Fibroblast of upper back skin (primary cell): ENCODE results near the gene RAD21L1.
A peak's percentile ranks its signal among the peaks of the same experiment; 100 is the strongest.
"Not testable (repeated sequence)": the region's sequence is repeated elsewhere in the genome, so short reads cannot be mapped to it uniquely, and the experiment has no call there.

Experiments used
- DNase-seq: peaks from one replicate; pipeline ENCODE4 v3.0.0-alpha.2; 2013

Gene RAD21L1

DNA sequence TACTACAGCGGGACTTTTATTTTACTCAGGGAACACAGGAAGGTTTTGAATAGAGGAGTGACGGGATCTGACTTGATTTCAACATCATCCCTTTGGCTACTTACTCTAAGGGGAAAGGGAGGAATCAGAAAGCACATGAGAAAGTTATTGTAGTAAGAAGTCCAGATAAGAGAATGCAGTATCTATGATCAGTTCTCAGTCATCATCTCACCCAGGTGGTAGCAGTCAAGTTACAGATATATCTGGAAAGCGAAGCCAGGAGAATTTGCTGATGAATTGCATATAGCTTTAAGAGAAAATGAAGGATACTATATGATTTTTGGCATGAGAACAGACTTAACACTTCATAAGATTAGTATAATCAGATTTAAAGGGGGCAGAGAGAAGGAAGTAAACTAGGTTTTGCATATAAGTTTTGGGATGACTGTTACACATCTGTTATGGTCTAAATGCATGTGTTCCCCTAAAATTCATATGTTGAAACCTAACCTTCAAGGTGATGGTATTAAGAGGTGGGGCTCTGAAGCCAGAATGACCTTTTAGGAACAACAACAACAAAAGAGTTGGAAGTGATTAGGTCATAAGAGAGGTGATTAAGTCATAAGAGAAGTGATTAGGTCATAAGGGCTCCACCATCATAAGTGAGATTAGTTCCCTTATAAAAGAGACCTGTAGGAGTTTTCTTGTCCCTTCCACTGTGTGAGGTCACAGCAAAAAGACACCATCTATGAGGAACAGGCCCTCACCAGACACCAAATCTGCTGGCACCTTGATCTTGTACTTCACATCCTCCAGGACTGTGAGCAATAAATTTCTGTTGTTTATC lies 6.7 kb downstream of the RAD21L1 start:
- DNase-seq: no peak

DNA sequence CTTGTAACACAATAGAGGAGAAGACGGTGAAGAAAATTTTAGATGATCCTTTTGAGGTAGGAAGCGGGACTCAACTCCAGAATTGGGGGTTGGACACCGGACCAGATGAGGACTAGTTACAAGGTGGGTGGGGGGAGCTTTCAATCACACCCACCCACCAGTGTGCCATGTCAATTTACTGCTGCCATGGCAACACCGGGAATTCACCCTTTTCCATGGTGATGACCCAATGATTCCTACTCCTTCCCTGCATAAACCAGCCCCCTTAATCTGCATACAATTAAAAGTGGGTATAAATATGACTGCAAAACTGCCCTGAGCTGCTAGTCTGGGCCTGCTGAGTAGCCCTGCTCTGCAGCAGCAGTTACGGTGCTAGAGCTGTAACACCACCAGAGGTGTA lies 14.7 kb downstream of the RAD21L1 start:
- DNase-seq: no peak

DNA sequence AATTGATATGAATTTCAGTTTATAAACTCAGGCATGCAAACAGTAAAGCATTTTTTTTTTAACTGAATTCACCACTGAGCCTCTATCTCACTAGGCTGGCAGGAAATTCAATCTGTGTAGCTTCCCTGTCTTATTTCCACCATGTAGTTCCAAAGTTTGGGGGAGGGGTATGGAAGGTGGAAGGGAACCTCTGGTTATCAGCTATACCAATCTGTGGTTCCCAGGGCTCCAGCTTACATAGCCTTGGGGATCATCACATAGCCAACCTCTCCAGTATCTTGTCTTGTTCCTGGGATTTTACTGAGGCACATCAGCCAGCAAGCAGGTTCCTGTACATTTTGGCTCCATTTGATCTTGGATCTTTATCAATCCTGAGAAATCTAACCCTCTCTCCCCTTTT lies 15.6 kb downstream of the RAD21L1 start:
- DNase-seq: no peak

DNA sequence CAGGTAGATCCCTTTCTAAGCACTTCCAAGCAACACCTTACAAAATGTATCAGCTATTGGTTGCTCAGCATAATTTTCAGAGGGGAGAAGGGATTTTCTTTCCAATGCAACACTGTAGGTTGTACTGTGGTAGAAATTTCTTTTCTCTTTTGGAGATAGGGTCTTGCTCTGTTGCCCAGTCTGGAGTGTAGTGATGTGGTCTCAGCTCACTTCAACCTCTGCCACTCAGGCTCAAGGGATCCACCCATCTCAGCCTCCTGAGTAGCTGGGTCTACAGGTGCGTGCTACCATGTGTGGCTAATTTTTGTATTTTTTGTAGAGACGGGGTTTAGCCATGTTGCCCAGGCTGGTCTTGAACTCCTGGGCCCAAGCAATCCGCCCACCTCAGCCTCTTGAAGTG lies 16.3 kb downstream of the RAD21L1 start:
- no peak for DNase-seq

DNA sequence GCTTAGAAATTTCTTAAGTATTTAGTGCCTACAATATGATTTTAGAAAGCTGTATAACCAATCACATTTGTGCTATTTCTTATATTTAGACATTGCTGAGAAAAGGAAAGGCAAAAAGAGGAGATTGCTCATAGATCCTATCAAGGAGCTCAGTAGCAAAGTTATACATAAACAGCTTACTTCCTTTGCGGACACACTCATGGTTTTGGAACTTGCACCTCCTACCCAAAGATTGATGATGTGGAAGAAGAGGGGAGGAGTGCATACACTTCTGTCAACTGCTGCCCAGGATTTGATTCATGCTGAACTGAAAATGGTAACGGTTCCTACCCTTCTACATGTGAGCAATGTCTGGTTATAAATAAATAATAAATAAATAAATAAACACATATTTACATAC lies 16.7 kb downstream of the RAD21L1 start:
- peak; percentile 85 for DNase-seq

DNA sequence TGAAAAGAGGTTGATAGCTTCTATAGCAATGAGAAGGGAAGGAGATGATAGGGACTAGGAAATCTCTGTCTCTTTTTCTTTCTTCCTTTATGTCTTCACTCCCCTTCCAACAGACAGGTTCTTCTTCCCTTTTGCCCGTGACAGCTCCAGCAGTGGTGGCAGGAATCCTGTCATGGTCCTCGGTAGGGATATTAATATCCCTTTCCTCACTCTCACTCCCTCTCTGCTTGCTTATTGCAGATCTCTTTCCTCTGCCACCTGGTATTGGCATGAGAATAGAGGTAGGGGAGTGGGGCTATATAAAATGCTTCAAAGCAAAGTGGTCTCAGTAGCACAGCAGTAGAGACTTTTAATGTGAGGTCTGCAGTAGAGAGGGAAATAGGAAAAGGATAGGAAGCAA lies 19.7 kb downstream of the RAD21L1 start:
- DNase-seq: no peak

DNA sequence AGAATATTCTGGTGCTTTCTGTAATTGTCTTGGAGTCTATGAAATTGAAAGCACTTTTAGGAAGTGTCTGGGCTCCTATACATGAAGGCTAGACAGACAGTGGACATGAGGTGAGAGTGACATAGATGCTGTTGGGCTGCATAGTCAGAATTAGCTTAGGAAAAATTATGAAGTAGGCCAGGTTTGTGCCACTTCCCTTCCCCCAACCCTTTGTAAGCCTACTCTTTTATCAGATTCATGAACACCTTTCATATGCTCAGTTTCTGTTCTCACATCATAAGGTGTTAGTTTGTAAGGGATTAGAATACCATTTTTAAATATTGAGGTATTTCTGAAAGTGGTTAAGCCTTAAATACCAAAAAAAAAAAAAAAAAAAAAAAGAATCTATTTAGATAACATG lies 21.8 kb downstream of the RAD21L1 start:
- DNase-seq: no peak

DNA sequence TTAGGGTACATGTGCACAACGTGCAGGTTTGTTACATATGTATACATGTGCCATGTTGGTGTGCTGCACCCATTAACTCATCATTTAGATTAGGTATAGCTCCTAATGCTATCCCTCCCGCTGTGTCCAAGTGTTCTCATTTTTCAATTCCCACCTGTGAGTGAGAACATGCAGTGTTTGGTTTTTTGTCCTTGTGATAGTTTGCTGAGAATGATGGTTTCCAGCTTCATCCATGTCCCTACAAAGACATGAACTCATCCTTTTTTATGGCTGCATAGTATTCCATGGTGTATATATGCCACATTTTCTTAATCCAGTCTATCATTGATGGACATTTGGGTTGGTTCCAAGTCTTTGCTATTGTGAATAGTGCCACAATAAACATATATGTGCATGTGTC lies 24.4 kb downstream of the RAD21L1 start:
- not testable (repeated sequence) for DNase-seq

DNA sequence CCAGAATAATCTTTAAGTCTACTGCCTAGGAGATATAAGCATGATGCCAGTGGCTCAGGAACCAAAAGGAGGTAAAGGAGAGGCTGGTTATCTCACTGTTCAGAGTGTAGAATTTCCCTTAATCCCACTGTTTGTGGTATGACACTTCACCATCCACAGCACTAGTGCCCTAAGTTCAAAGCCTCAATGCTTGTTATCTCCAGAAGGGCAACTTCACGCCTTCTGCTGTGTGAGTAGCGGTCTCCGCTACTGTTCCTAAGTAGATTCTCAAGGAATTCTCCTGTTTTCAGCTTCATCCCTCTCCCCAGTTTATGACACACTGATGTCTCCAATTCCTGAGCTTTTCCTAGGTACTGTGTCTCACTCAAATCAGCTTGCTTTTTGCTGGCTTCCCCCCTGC lies 26.6 kb downstream of the RAD21L1 start:
- DNase-seq: no peak

DNA sequence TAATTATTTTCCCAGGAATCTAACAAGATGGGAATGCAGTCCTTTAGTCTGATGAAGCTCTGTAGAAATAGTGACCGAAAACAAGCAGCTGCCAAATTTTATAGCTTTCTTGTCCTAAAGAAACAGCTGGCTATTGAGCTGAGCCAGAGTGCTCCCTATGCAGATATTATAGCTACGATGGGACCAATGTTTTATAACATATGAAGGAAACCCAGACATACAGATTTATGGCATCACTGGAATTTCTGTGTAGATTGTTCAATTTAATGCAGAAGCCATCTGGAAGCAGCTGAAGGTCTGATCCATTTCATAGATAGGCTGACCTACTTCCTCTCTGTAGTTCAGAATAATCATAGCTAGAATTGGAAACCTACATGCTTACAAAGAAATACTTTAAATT lies 28.4 kb downstream of the RAD21L1 start:
- DNase-seq: no peak

DNA sequence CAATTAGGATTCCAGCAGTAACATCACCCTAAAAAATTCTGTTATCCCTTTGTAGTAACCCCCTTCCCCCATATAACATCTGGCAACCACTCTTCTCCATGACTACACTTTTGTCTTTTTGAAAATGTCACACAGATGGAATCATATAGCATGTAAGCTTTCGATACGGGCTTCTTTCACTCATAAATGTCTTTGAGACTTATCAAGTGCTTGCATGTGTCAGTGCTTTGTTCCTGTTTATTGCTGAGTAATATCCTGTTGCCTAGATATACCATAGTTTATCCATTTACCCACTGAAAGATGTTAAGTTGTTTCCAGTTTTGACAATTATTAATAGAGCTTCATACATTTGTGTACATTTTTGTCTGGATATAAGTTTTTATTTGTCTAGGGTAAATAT lies 29.8 kb downstream of the RAD21L1 start:
- DNase-seq: no peak

DNA sequence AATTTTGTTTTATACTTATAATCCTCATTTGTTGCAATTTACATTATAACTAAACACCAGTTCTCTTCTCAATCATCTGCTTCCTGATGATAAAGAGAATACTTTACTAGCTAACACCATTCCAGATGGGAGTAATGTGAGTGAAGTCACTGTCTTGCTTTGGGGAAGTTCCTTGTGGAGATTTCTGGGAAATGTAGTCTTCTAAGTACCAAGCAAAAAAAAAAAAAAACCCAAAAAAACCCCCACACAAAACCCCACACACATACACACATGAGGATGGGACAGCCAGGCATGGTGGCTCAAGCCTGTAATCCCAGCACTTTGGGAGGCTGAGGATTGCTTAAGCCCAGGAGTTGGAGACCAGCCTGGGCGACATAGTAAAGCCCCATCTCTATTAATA lies 38.0 kb downstream of the RAD21L1 start:
- DNase-seq: peak; percentile 17

DNA sequence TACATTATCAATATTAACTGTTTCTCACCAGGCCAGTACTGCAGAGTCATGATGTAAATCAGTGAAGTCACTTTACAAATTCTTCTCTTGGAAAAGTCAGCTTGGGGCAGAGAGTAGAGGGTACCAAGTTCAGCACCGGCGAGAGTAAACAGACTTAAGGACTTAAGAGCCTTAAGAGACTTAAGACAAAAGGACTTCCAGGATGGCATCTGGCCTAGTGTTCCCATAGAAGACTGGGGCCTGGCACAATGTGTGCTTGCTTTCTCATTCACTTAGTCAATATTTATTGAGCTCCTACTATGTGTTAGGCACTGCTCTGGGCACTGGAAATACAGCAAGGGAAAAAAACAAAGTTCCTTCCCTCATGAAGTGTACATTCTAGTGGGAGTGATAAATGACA lies 38.9 kb downstream of the RAD21L1 start:
- DNase-seq: no peak

DNA sequence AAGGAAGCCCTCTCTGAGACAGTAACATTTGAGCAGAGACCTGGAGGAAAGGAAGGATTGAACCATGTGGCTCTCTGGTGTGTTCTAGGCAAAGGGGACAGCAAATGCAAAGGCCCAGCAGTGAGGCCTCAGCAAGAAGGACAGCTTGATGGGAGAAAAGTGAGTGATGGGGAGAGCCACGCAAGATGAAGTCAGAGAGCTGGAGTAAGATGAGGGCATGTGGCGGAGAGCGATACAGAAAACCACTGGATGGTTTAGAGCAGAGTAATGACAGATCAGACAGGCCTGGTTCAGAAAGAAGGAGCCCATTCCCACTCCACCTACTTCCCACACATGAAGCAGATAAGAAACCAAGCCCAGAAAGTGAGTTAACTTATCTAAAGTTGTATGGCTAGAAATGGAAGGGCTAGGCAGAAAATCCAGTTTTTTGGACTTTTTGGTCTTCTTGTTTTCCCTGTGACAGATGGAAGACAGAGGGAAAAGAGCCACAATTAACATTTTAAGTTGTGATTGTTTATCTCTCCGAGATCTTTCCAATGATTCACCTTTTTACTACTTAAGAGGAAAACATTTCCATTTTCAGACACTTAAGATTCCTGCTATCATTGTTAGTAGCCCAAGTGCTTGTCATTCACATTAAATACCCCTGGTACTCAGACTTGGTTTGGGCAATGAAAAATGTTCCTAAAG lies 39.5 kb downstream of the RAD21L1 start:
- DNase-seq: no peak

DNA sequence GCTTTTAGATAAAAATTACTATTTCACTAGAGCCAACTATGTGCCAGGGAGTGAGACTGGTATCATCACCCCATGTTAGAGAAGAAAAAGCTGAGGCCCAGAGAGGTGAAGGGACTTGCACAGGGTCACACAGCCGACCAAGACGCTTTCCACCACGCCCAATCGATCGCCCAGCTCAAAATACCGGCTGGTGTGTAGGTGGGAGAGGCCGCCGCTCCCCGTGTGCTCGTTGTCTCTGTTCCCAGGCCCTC lies 40.0 kb downstream of the RAD21L1 start:
- DNase-seq: no peak

DNA sequence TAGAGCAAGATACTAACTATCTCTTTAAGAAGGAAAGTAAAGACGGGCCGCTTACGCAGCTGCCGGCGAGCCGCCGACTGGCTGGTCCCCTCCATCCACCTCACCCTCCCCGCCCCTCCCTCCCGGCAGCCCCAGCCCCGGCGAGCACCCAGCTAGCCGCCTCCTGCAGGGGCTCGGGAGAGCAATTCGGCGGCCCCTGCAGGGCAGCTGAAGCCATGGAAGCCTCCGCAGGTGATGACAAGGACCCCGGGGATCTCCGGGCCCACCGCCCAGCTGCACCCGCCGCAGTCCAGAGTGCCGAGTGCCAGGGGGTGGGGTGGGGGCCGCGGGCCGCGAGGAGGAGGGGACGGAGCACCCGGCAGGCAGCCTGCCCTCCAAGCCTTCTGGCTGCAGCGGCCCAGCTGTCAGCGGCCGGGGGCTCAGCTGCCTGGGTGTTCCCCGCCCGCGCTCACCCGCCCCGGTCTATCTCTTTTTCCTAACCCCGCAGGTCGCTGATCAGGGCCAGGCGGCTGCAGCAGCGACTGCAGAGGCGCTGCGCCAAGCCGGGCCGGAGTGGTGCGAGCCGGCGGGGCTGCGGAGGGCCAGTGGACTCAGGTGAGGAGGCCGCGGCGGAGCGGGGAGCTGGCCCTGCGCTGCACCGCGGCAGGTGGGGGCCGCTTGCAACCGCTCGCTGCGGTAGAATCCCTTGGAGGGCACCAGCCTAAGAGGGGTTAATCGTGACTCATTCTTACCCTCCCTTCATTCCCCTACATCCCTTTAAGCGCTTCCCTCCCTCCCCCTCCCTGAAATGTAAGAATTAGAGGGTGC lies 40.5 kb downstream of the RAD21L1 start, which contains the start of gene SNPH:
Gene SNPH, plus strand, starts transcription at position 128 of the 807 bp plus-strand sequence. CDS start 29,946 bp downstream, outside the sequence.
- DNase-seq: peak; percentile 70

DNA sequence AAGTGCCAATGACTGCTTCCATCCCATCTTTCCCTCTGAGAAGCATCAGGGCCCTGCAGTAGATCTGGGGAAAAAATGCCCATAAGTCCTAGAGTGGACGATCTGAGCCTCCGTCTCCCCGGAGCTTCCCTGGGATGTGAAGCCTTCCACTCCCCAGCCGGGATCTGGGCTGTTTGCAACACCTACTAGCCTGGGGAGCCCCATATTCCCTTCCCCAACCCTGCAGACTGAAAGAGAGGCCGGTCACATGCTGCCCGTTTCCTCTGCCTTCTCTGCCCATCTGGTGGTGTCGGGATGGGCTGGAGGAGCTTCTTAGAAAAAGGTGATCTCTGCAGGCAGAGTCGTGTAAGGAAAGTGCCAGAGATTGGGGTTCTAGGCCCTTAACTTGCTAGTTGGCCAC lies 41.3 kb downstream of the RAD21L1 start:
- DNase-seq: no peak

DNA sequence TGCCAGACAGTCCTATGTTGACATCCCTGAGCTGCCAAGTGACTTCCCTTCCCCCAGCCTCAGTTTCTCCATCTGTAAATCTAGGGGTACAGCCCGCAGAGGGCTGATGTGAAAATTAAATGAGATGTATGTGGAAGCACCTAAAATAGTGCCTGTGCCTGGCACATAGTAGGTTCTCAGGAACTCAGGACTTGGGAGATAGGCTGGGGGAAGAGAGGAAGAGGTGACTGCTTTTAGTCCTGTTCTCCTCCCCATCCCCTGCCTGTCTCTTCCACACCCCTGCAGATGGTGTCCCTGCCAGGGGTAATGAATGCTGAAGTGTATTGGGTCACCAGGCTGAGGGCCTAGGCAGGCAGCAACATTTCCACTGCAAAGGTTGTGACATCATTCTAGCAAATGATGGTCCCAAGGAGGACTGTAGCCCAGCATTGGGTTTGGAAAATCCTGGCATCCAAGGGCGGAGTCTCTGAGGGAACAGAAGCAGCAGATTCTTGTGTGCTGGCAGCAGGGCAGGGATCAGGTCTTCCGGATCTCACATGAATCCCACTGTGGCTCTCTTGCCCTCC lies 42.0 kb downstream of the RAD21L1 start:
- DNase-seq: no peak

DNA sequence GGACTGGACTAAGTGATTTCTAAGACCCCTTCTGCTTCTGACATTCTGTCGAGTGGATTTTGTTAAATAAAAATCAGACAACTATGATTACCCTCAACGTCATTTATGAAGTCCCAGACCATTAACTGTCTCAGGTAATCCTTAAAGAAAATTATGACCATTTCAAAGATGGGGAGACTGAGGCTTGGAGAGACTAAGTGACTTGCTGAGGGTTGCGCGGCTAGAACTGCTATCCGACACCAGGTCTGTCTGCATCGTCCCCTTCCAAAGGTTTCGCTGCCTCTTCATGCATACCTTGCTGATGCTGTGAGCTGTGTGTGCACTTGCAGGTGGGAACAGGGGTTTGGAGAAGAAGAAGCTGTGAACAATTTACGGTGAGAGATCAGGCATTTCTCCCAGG lies 43.4 kb downstream of the RAD21L1 start:
- DNase-seq: no peak

DNA sequence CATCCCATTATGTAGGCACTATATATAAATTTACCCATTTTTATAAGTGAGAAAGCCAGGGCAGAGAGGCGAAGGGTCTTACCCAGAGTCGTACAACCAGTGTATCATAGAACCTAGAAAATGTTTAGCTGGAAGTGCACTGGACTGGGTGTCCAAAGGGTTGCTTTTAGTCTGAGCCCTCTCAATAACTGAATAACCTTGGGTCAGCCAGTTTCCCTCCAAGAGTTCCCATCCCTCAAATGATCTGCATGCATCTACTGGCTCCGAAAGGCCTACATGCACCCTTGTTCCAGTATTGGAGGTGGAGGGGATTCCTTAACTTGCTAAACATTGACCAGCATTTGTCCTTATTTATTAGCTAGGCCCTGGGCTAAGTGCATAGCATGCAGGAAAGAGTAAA lies 44.0 kb downstream of the RAD21L1 start:
- no peak for DNase-seq

DNA sequence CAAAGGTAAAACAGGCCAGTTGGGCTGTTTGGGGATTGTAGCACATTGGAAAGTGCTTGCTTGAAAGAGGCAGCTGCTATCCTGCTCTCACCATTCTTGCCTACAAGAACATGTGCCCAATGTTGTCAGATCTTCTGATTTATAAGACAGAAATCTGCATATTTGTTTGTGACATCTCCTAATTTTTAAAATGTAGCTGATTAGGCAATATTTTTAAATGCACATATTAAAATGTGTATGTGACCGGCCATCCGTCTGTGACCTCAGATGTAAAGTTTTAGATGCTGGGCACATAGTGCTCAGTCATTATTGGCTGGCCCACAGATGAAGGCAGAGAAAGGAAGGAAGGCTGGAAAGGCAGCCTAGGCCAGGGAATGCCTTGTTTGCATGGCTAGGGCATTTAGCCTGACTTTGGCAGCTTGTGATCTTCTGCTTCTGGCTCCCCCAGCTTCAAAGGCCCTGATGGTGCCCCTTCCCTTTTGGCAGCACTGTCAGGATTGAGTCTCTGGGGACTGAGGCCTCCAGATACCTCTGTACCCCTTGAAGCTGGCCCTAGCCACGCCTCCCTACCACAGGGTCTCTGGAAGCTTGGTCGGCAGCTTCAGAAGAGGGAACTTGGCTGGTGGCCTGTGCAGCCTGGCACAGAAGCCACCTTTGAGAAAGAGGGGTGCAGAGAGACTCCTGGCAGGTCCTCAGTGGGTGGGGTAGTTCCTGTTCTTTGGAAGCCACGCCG lies 46.7 kb downstream of the RAD21L1 start:
- DNase-seq: no peak

DNA sequence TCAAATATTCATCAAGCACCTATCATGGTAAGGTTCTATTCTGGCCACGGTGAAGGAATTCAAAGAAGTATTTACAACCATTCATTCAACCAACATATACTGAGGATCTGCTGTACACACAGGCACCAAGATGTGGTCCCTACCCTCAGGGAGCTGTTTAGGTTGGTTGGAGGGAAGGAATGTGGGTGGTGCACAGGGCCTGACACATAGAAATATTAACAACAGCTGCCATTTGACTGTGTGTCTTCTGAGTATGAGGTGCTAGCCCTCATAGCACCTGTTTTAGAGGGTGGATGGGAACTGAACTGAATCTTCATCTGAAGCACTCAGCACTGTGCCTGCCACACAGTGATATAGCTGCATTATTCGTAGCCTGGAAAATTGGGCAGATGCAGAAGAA lies 47.5 kb downstream of the RAD21L1 start:
- no peak for DNase-seq
